HCT116 (cell line): Measurements from ENCODE around the gene NUP133.

ENCODE experiments used
- POLR2A ChIP-seq: IDR thresholded peaks from 2 replicates; pipeline ENCODE4 v1.7.0; 2011; ENCODE audit warnings: borderline replicate concordance; ENCODE audit not compliant: insufficient read depth, insufficient read length; ENCODE audit errors: extremely low read depth
- POLR2AphosphoS5 ChIP-seq: IDR thresholded peaks from 2 replicates; pipeline ENCODE4 v1.6.1; 2011; ENCODE audit warnings: mild to moderate bottlenecking, low read depth, low read length, moderate library complexity
- TF ChIP-seq, protein P1 (sequence below), 3 experiments: fragments of 200-600 bp in 1 of 3; sonication (generic) in 1 of 3; IDR thresholded peaks in 2 of 3; conservative IDR thresholded peaks in 1 of 3; 2 replicates each; pipeline ENCODE4 v1.5.1; 2012 to 2017; ENCODE audit warnings: low read depth in 2 of 3, low read length in 2 of 3, antibody characterized with exemption in 1 of 3, borderline replicate concordance in 1 of 3, control low read depth in 1 of 3, mild to moderate bottlenecking in 1 of 3, mixed read lengths in 1 of 3, mixed run types in 1 of 3, moderate library complexity in 1 of 3; ENCODE audit not compliant: insufficient read depth in 1 of 3

DNA sequence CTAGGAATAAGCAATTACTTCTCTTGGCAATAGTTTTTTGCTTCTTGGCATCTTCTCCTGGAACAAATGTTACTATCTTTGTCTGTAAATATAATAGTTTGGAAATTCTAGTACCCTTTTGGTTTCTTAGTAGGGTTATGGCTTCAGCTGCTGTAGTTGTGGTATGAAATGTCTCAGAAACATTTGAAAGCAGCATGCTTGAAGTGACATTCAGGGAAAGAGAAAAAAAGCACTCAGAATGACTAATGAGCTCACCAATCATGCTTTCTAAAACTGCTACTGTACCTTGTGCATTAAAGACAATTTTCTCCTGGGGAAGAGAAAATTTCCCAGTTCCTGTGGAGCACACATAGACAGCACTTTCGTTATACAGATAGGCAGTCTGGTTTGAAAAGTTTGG lies 21.0 kb downstream of the NUP133 start:
- TF ChIP-seq, protein P1, sequence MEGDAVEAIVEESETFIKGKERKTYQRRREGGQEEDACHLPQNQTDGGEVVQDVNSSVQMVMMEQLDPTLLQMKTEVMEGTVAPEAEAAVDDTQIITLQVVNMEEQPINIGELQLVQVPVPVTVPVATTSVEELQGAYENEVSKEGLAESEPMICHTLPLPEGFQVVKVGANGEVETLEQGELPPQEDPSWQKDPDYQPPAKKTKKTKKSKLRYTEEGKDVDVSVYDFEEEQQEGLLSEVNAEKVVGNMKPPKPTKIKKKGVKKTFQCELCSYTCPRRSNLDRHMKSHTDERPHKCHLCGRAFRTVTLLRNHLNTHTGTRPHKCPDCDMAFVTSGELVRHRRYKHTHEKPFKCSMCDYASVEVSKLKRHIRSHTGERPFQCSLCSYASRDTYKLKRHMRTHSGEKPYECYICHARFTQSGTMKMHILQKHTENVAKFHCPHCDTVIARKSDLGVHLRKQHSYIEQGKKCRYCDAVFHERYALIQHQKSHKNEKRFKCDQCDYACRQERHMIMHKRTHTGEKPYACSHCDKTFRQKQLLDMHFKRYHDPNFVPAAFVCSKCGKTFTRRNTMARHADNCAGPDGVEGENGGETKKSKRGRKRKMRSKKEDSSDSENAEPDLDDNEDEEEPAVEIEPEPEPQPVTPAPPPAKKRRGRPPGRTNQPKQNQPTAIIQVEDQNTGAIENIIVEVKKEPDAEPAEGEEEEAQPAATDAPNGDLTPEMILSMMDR (IDR thresholded peaks at IDR 0.05 in 2 of 3, conservative IDR thresholded peaks at IDR 0.05 in 1 of 3; ENCODE audit: borderline replicate concordance in 1 of 3, insufficient read depth in 1 of 3, low read depth in 2 of 3, low read length in 2 of 3) = no peak
- no peak for TF ChIP-seq POLR2AphosphoS5
- TF ChIP-seq POLR2A = no peak
